IPS-18c (cell line): ENCODE results near the gene SCN3B.
"Not testable (repeated sequence)": the region's sequence is repeated elsewhere in the genome, so short reads cannot be mapped to it uniquely, and the experiment has no call there.

ENCODE experiments used
- H3K4me3 ChIP-seq: 2 replicates; pipeline ENCODE4 v1.7.0; 2013; ENCODE audit warnings: low read depth, mild to moderate bottlenecking, low read length, moderate library complexity; ENCODE audit not compliant: insufficient read depth
- H3K9me3 ChIP-seq: one replicate; pipeline ENCODE4 v1.6.1; 2013; ENCODE audit warnings: mild to moderate bottlenecking, low read length, moderate library complexity; ENCODE audit not compliant: control insufficient read depth, insufficient read depth

The SCN3B gene

DNA sequence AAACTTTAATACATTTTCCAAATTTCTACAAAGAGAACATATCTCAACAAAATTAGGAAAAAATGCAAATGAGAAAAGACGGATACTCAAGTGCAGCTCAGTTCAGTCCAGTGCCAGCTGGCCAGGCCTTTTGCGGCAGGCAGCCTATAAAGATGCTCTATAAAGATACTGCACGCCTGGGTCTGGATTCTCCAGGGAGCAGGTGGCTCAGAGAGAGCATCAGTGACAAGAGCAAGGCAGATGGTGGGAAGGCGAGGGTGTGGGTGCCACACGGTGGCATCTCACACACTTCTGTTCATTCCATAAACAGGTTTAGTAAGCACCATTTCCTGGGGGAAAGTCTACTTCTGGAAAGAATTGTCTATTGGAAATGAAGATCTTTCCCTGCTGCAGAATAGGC lies 18.1 kb upstream of the SCN3B start:
- H3K9me3 ChIP-seq = no peaks in the 10 kb centered on the region

GRCh38 chr11:123671534-123671933 lies 17.1 kb upstream of the SCN3B start:
- Histone ChIP-seq H3K4me3 (no peak overlapping the region), H3K9me3 (no peaks in the 10 kb centered on the region)

More for the DNA sequence above, 18.1 kb upstream of the SCN3B start:
- H3K4me3 ChIP-seq = no peak overlapping the region

- Histone ChIP-seq H3K4me3 (no peak overlapping the region), H3K9me3 (no peaks in the 10 kb centered on the region)
Observed at GRCh38 chr11:123670081-123670480, 15.7 kb upstream of the SCN3B start.

- no peak overlapping the region for H3K4me3 ChIP-seq
- H3K9me3 ChIP-seq = no peaks in the 10 kb centered on the region
Observed at GRCh38 chr11:123665306-123665705, 10.9 kb upstream of the SCN3B start.

GRCh38 chr11:123659965-123660364 lies 5.5 kb upstream of the SCN3B start:
- H3K9me3 ChIP-seq, H3K4me3 ChIP-seq: not testable (repeated sequence)

DNA sequence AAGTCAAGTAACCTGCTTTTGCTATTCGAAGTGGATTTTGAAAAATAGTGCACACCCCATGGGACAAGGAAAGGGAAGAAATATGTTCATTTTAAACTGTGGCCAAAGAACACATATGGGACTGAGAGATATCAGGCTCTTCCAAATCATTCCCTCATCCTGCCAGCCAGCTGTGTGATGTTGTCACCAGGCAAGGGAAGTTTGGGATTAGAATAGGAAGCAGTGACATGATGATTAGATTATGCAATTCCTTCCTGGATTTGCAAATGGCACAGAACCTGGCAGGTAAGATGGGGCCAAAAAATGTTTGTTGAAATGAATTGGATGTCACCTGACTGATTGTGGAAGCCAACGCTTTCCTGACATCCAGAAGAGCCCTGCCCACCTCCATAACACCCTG lies 4.9 kb upstream of the SCN3B start:
- Histone ChIP-seq H3K9me3 (no peaks in the 10 kb centered on the region), H3K4me3 (no peak overlapping the region)

- no peaks in the 10 kb centered on the region for H3K9me3 ChIP-seq
- peak overlapping the region; percentile 76 for H3K4me3 ChIP-seq
Observed at GRCh38 chr11:123653827-123654565, 428 bp downstream of the SCN3B start.

GRCh38 chr11:123653483-123653826 lies 969 bp downstream of the SCN3B start:
- H3K9me3 ChIP-seq = no peaks in the 10 kb centered on the region
- H3K4me3 ChIP-seq = peak overlapping the region; percentile 76

DNA sequence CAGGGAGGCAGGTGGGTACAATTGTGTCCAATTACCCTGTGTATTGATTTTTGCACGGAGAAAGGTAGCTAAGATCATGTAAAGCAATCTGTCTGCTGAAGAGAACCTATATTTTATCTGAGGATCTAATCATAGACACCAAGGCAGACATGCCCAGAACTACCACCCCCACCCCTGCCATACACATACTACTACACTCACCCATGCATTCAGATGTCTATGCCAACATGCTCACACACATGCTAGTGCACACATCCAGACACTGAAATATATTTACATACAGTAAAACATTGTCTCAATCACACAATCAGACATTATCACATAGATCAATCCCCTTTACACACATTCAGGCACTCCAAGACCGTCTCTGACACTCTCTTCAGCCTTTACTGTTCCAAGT lies 1.8 kb downstream of the SCN3B start:
- no peaks in the 10 kb centered on the region for H3K9me3 ChIP-seq
- no peak overlapping the region for H3K4me3 ChIP-seq

DNA sequence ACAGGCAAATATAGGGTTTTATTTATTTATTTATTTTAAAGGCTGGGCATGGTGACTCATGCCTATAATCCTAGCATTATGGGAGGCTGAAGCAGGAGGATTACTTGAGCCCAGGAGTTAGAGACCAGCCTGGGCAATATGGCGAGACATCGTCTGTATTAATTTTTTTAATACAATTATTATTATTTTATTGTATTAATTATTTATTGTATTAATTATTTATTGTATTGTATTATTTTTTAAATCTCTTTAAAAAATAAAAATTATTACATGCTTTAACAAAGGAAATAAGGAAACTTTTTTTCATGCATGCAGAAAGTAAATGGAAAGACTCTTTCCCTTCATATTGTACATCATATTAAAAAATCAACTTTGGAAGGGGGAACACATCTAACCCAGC lies 3.5 kb downstream of the SCN3B start:
- Histone ChIP-seq H3K4me3 (no peak overlapping the region), H3K9me3 (no peaks in the 10 kb centered on the region)

DNA sequence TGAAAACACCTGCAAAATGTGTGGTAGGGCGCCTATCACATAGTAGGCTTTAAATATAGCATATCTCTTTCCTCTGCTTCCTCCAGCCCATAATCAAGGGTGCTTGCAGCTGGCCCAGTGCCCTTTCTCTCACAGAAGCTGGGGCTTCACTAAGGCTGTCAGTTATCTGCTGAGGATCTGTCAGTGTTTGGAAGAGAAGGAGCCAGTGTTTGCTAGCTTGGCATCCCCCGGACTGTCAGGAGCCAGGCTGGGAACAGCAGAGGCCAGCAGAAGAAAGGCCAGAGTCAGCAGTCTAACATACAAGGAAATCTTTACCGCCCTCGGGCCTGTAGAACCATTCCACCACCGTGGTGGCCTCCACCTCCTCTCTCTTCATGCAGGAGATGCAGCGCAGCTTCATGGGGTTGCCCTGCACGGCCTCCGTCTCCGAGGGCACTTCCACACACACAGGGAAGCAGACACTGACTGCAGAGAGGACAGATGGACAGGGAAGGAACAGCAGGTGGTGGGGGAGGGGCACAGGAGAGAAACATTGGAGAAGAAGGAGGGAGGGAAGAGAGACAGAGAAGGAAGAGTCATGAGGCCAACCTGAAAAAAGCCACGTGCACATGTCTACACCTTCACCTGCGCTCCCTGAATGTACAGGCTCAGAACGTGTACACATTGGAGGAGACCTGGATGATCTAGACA lies 9.0 kb downstream of the SCN3B start:
- Histone ChIP-seq H3K4me3 (no peak overlapping the region), H3K9me3 (no peaks in the 10 kb centered on the region)

DNA sequence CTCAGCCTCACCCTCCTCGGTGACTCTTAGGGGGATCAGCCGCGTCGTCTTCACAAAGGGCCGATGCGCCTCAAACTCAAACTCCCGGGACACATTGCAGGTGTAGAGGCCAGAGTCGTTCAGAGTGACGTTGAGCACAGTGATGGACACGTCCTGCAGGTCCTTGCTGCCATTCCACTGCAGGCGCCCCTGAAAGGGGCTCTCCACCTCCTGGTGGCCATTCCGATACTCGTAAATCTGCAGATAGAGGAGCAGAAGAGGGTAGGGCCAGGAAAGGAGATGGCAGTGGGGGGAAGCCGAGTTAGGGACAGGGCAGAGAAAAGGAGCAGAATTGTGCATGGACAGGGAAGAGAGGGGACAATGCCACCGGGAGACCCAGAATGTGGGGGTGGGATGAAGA lies 12.0 kb downstream of the SCN3B start:
- no peak overlapping the region for H3K4me3 ChIP-seq

DNA sequence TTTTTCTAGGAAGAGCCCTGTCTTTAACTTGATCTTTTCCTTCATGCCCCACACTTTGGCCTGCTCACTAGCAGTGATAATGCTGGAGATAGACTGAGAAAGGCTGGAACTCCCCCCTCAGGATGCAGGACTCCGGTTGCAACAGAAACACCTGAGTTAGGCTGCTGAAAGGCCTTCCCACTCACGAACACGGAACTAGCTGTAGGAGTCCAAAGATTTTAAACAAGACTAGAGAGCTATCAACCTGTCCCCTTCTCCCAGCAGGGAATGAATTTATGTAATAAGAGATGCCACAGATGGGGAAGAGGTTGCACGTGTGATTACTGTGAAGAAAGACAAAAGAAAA lies 13.0 kb downstream of the SCN3B start:
- H3K4me3 ChIP-seq = no peak overlapping the region
- no peaks in the 10 kb centered on the region for H3K9me3 ChIP-seq

More for the DNA sequence above, 12.0 kb downstream of the SCN3B start:
- no peaks in the 10 kb centered on the region for H3K9me3 ChIP-seq

GRCh38 chr11:123640677-123641494 lies 13.5 kb downstream of the SCN3B start:
- Histone ChIP-seq H3K9me3 (no peaks in the 10 kb centered on the region), H3K4me3 (no peak overlapping the region)

DNA sequence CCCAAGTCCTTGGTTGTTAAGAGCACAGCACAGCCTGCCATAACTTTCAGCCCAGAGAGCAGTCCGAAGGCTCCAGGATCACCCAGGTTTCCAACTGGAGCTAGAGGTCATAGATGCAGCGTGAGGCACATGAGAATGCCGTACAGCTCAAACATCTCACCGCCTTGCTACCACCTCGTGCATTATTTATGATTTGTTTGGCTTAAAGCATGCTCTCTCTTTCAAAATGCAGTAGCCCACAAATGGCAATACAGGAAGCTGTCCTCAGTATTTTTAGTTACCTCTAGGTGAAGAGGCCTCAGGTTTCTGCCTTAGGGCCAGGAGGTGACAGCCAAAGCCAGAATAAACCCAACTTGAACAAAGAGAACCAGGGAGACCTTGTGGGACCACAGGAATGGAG lies 14.4 kb downstream of the SCN3B start:
- Histone ChIP-seq H3K4me3 (no peak overlapping the region), H3K9me3 (no peaks in the 10 kb centered on the region)

DNA sequence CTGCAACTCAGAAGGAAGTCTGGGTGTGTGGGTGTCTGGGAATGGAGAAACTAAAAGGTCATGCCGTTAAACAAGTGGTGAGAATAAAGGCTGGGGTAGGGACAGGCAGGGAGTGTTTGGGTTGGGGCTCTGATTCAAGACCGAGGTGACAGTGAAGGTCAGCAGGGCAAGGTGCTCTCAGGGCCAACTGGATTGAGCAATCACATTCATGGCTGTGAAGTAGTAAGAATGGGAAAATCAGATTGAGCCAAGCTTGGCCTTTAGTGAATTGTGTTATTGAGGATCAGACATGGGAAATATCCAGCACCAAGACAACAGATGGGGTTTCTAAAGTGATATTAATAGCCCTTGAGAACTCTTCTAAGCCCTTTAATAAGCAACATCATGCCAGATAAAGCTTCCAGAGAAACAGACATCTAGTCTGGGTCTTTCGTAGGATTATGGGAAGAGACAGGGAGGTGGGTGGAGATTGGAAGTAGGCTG lies 24.3 kb downstream of the SCN3B start:
- Histone ChIP-seq H3K4me3 (no peak overlapping the region), H3K9me3 (no peaks in the 10 kb centered on the region)

- Histone ChIP-seq H3K9me3 (no peaks in the 10 kb centered on the region), H3K4me3 (no peak overlapping the region)
Observed at GRCh38 chr11:123628936-123629683, 25.3 kb downstream of the SCN3B start.
